K562 (cell line): ENCODE measurements around the gene RHEB. TPM values are rescaled to one million over a fixed set of nuclear protein-coding genes. Genes with fewer than 3 reads are reported as not detected.

Source experiments
- ATAC-seq: fragments of 200-7000 bp; cut with Tn5 transposase; 3 replicates; pipeline ENCODE4 v1.9.1; 2020; ENCODE audit warnings: moderate library complexity
- BruUV-seq: library from RNA; stranded (reverse); fragments of 400-500 nt; replicated peaks from 2 replicates; lab custom pipeline; 2021; lab: Mats Ljungman, UMichigan
- CTCF ChIA-PET: fragments of 300-600 bp; formaldehyde crosslinking; extraction: SDS; loops from one replicate; lab custom pipeline; 2021; ENCODE audit warnings: low intra/inter-chr PET ratio; lab: Yijun Ruan, JAX
- POLR2A ChIA-PET: fragments of 300-600, 350-650 bp; sonication (Branson Sonifier 250); formaldehyde crosslinking; extraction: SDS; loops from one replicate; lab custom pipeline; 2021; ENCODE audit warnings: antibody characterized with exemption, inconsistent platforms; lab: Yijun Ruan, JAX
- DNase-seq, 4 experiments: peaks; one replicate each; pipeline versions ENCODE4 v3.0.0 to v3.0.0-alpha.2; 2011 to 2018; ENCODE audit warnings: low spot score in 3 of 4, mixed read lengths in 3 of 4; ENCODE audit errors: extremely low read depth in 1 of 4
- FAIRE-seq: peaks from 2 replicates; lab custom pipeline; 2011; peaks lifted over from hg19 to GRCh38; lab: Jason Lieb, UNC
- H2AFZ ChIP-seq: 2 replicates; pipeline ENCODE4 v1.6.0; 2011; ENCODE audit warnings: low read depth, low read length, control low read depth, inconsistent platforms
- H3K27ac ChIP-seq: fragments of 200-600 bp; 3 replicates; pipeline ENCODE4 v1.8.0; 2011; ENCODE audit warnings: low read depth, mild to moderate bottlenecking, control low read depth, inconsistent platforms, low read length, moderate library complexity, mixed read lengths; ENCODE audit errors: extremely low read depth
- H3K27me3 ChIP-seq, 2 experiments: fragments of 300-600 bp in 1 of 2; 2 replicates in 1 of 2; 3 replicates in 1 of 2; pipeline versions ENCODE4 v1.6.0 to v1.8.0; 2011; ENCODE audit warnings: inconsistent platforms in 2 of 2, low read length in 2 of 2, mild to moderate bottlenecking in 1 of 2, mixed read lengths in 1 of 2, moderate library complexity in 1 of 2; ENCODE audit not compliant: control insufficient read depth in 2 of 2, insufficient read depth in 2 of 2
- H3K36me3 ChIP-seq: fragments of 300-600 bp; 3 replicates; pipeline ENCODE4 v1.8.0; 2011; ENCODE audit warnings: mild to moderate bottlenecking, low read length, inconsistent platforms; ENCODE audit not compliant: control insufficient read depth, insufficient read depth
- H3K4me1 ChIP-seq, 2 experiments: fragments of 200-600 bp in 1 of 2; replicated peaks in 1 of 2; 2 replicates in 1 of 2; 3 replicates in 1 of 2; pipeline versions ENCODE4 v1.5.1 to v1.8.0; 2011; ENCODE audit warnings: inconsistent platforms in 2 of 2, low read length in 2 of 2, mild to moderate bottlenecking in 1 of 2, mixed read lengths in 1 of 2, moderate library complexity in 1 of 2; ENCODE audit not compliant: control insufficient read depth in 2 of 2, insufficient read depth in 2 of 2
- H3K4me2 ChIP-seq: 2 replicates; pipeline ENCODE4 v1.6.1; 2011; ENCODE audit warnings: low read length, control low read depth, inconsistent platforms, mixed read lengths; ENCODE audit not compliant: insufficient read depth
- H3K4me3 ChIP-seq: fragments of 200-600 bp; sonication (generic), shearing (Covaris generic); 2 replicates; pipeline ENCODE4 v1.5.1; 2016; ENCODE audit warnings: control low read depth, inconsistent platforms
- H3K79me2 ChIP-seq: fragments of 200-600 bp; 3 replicates; pipeline ENCODE4 v1.8.0; 2011; ENCODE audit warnings: low read length, inconsistent platforms; ENCODE audit not compliant: control insufficient read depth, insufficient read depth
- H3K9ac ChIP-seq, 2 experiments: 2 replicates each; pipeline versions ENCODE4 v1.6.0 to v1.6.1; 2011; ENCODE audit warnings: low read depth in 2 of 2, low read length in 2 of 2, control low read depth in 1 of 2, inconsistent platforms in 1 of 2, mild to moderate bottlenecking in 1 of 2, mixed read lengths in 1 of 2; ENCODE audit not compliant: insufficient read depth in 1 of 2
- H3K9me1 ChIP-seq: one replicate; pipeline ENCODE4 v1.6.0; 2011; ENCODE audit warnings: inconsistent platforms, mild to moderate bottlenecking, low read length, moderate library complexity; ENCODE audit not compliant: control insufficient read depth, insufficient read depth
- H3K9me3 ChIP-seq: replicated peaks from 2 replicates; pipeline ENCODE4 v1.5.1; 2011; ENCODE audit warnings: low read depth, low read length, inconsistent platforms; ENCODE audit not compliant: control insufficient read depth, insufficient read depth
- H4K20me1 ChIP-seq: replicated peaks from 2 replicates; pipeline ENCODE4 v1.6.1; 2011; ENCODE audit warnings: low read length, inconsistent platforms, mixed read lengths; ENCODE audit not compliant: control insufficient read depth, insufficient read depth
- CBFA2T3 ChIP-seq: fragments of 450-650 bp; IDR thresholded peaks from 2 replicates; pipeline ENCODE4 v1.6.1; 2017
- DACH1 ChIP-seq: fragments of 450-650 bp; IDR thresholded peaks from 2 replicates; pipeline ENCODE4 v1.6.1; 2018; ENCODE audit not compliant: partially characterized antibody
- FOXK2 ChIP-seq, 2 experiments: fragments of 450-650 bp; IDR thresholded peaks in 1 of 2; conservative IDR thresholded peaks in 1 of 2; 2 replicates each; pipeline ENCODE4 v1.6.1; 2016; ENCODE audit warnings: low read depth in 2 of 2, mild to moderate bottlenecking in 1 of 2
- HOMEZ ChIP-seq: fragments of 250-450 bp; sonication (Bioruptor Pico); IDR thresholded peaks from 2 replicates; pipeline ENCODE4 v1.4.0; 2020; ENCODE audit warnings: mild to moderate bottlenecking, moderate library complexity
- MECOM ChIP-seq: fragments of 250-450 bp; sonication (Bioruptor Pico); IDR thresholded peaks from 2 replicates; pipeline ENCODE4 v1.8.0; 2022; ENCODE audit warnings: inconsistent platforms
- MED1 ChIP-seq: sonication (generic); formaldehyde crosslinking; IDR thresholded peaks from 2 replicates; pipeline ENCODE4 v1.8.1; 2023; ENCODE audit warnings: missing genetic modification reagents, borderline replicate concordance
- MXD1 ChIP-seq: fragments of 250-450 bp; sonication (Bioruptor Pico); IDR thresholded peaks from 2 replicates; pipeline ENCODE4 v1.8.0; 2021; ENCODE audit warnings: borderline replicate concordance, mild to moderate bottlenecking, moderate library complexity; ENCODE audit not compliant: poor library complexity, severe bottlenecking
- PBX2 ChIP-seq, 2 experiments: IDR thresholded peaks in 1 of 2; conservative IDR thresholded peaks in 1 of 2; 2 replicates each; pipeline ENCODE4 v1.6.1; 2016; ENCODE audit warnings: low read depth in 2 of 2, mild to moderate bottlenecking in 1 of 2, missing compliant biosample characterization in 1 of 2, missing genetic modification characterization in 1 of 2, moderate library complexity in 1 of 2
- PURB ChIP-seq: sonication (generic); formaldehyde crosslinking; IDR thresholded peaks from 2 replicates; pipeline ENCODE4 v1.9.0; 2021; ENCODE audit warnings: low read depth, mild to moderate bottlenecking, missing genetic modification reagents
- TFE3 ChIP-seq: fragments of 450-650 bp; formaldehyde crosslinking; IDR thresholded peaks from 2 replicates; pipeline ENCODE4 v1.4.0; 2020; ENCODE audit warnings: mild to moderate bottlenecking, mixed read lengths
- ZNF740 ChIP-seq, 3 experiments: fragments of 200-800 bp in 1 of 3; sonication (Bioruptor generic) in 1 of 3; sonication (generic) in 1 of 3; formaldehyde crosslinking in 1 of 3; IDR thresholded peaks; 2 replicates each; pipeline versions ENCODE4 v1.6.1 to v1.8.0; 2016 to 2022; ENCODE audit warnings: mild to moderate bottlenecking in 2 of 3, missing compliant biosample characterization in 2 of 3, missing genetic modification characterization in 2 of 3, missing genetic modification reagents in 1 of 3
- WGBS: fragments of 100-300 bp; shearing (Covaris generic); methylation state at CpG from one replicate; pipeline ENCODE4 v1.1.6; 2016; ENCODE audit warnings: low coverage, mixed read lengths; ENCODE audit not compliant: insufficient coverage; ENCODE audit errors: missing lambda C conversion rate; 5-methylcytosine and 5-hydroxymethylcytosine counted together
- in situ Hi-C: fragments of 300-500 bp; cut with MboI; formaldehyde crosslinking; loops from 4 replicates; pipeline ENCODE4 v1.15.0; 2018; ENCODE audit warnings: inconsistent platforms, mixed read lengths
- intact Hi-C: fragments of 100-400 bp; cut with micrococcal nuclease; formaldehyde crosslinking; loops from 2 replicates; pipeline ENCODE4 v1.14.2; 2022
- polyA plus RNA-seq, 8 experiments: library from polyadenylated mRNA; depleted of rRNA in 4 of 8; stranded (reverse) in 5 of 8; unstranded in 3 of 8; fragments of >200 nt; fragmentation: Nextera tagmentation in 2 of 8; fragmentation: Illumina TruSeq in 1 of 8; extraction: Ambion mirVana in 2 of 8; extraction: Trizol in 1 of 8; gene quantifications; 2 replicates each; pipeline versions ENCODE4 v1.2.1 to v1.2.3, GENCODE V29; 2011 to 2014; ENCODE audit warnings: inconsistent platforms in 1 of 8, missing spikeins in 1 of 8
- total RNA-seq, 7 experiments: library from RNA; depleted of rRNA in 6 of 7; stranded (reverse); fragments of >200 nt in 6 of 7; fragmentation: Illumina TruSeq in 2 of 7; extraction: Trizol in 2 of 7; gene quantifications; 2 replicates each; pipeline versions ENCODE4 v1.2.1 to v1.2.3, GENCODE V29; 2011 to 2021; ENCODE audit warnings: low replicate concordance in 1 of 7

Gene RHEB
- total and polyA plus RNA-seq, 9 of the 15 experiments (the other 6 are each of a cell fraction or from before 2014, with no cell fraction given), result 28.5 to 249 (median 182) TPM

- TF ChIP-seq DACH1, result no peak
Measured at GRCh38 chr7:151551820-151552219, 32.1 kb upstream of the RHEB start (continued).

- Histone ChIP-seq H3K4me1 (peaks cover 0 to 4% of the 10 kb centered on the region in 2 experiments; a peak in 1 of 5 replicates), H3K4me3 (no peak overlapping the region), H3K27me3 (peaks cover 50 to 67% of the 10 kb centered on the region in 2 experiments), H2AFZ (no peak overlapping the region), H3K27ac (no peak overlapping the region), H3K36me3 (no peaks in the 10 kb centered on the region), H3K4me2 (no peak overlapping the region), H3K79me2 (no peaks in the 10 kb centered on the region), H4K20me1 (no peaks in the 10 kb centered on the region), H3K9ac (no peak overlapping the region), H3K9me1 (no peaks in the 10 kb centered on the region), H3K9me3 (no peaks in the 10 kb centered on the region)
- BruUV-seq, result no TSS peak
- 1% methylated on average over 3 of the region's 3 CpGs for WGBS
- FAIRE-seq, result peak; percentile 63
- POLR2A ChIA-PET, result interaction anchor here (0.6 to 0.9 kb wide), 4 partner anchors 12 to 219 kb away, joined by 3 read pairs; no protein-coding TSS in a partner anchor
- no peak for ATAC-seq
- DNase-seq, result peak in 1 of 4 experiments; percentile 12
- in situ Hi-C loops (no loop called here), intact Hi-C loops (no loop called here)
- CTCF ChIA-PET, result no interaction called here
- TF ChIP-seq MECOM (CRISPR knock-in tag) (no peak), FOXK2 (conservative IDR thresholded peaks at IDR 0.05 in 1 of 2, IDR thresholded peaks at IDR 0.05 in 1 of 2; ENCODE audit: low read depth in 2 of 2) (no peak), ZNF740 (CRISPR knock-in tag; IDR thresholded peaks at IDR 0.05) (no peak), ZNF740 (tag; IDR thresholded peaks at IDR 0.05) (no peak), PBX2 (CRISPR knock-in tag; IDR thresholded peaks at IDR 0.05; ENCODE audit: low read depth) (no peak), PBX2 (tag; conservative IDR thresholded peaks at IDR 0.05; ENCODE audit: low read depth) (no peak), CBFA2T3 (no peak), PURB (CRISPR knock-in tag) (no peak), HOMEZ (CRISPR knock-in tag) (no peak), MXD1 (CRISPR knock-in tag) (no peak), MED1 (no peak), TFE3 (CRISPR knock-in tag) (no peak)
Measured at GRCh38 chr7:151550656-151551286, 31.1 kb upstream of the RHEB start.
